IMR-90 (cell line): ENCODE results near the gene ABCC10. TPM values are rescaled to one million over a fixed set of nuclear protein-coding genes. Genes with fewer than 3 reads are reported as not detected.

Source experiments
- ATAC-seq: fragments of 200-7000 bp; cut with Tn5 transposase; 2 replicates; pipeline ENCODE4 v1.9.1; 2020; ENCODE audit warnings: low read depth, mild to moderate bottlenecking, moderate library complexity
- BruUV-seq: library from RNA; stranded (reverse); fragments of 400-500 nt; replicated peaks from 2 replicates; lab custom pipeline; 2021; lab: Mats Ljungman, UMichigan
- CTCF ChIA-PET: fragments of 300-600 bp; formaldehyde crosslinking; extraction: SDS; loops from one replicate; lab custom pipeline; 2021; ENCODE audit warnings: antibody characterized with exemption; lab: Yijun Ruan, JAX
- POLR2A ChIA-PET: fragments of 300-600 bp; sonication (Branson Sonifier 250); formaldehyde crosslinking; loops from one replicate; lab custom pipeline; 2022; ENCODE audit warnings: antibody characterized with exemption; ENCODE audit not compliant: unreplicated experiment; lab: Charles Lee
- DNase-seq: peaks from one replicate; pipeline ENCODE4 v3.0.0; 2013
- H2AFZ ChIP-seq: replicated peaks from 2 replicates; pipeline ENCODE3; 2013; ENCODE audit warnings: low read length, mild to moderate bottlenecking; ENCODE audit not compliant: poor library complexity
- H2AK5ac ChIP-seq: 2 replicates; pipeline ENCODE4 v1.6.1; 2013; ENCODE audit warnings: low read depth, low read length, inconsistent platforms
- H2AK9ac ChIP-seq: replicated peaks from 2 replicates; pipeline ENCODE3; 2013; ENCODE audit warnings: mild to moderate bottlenecking, low read depth, low read length, moderate library complexity; ENCODE audit not compliant: poor library complexity
- H2BK120ac ChIP-seq: 2 replicates; pipeline ENCODE4 v1.6.1; 2013; ENCODE audit warnings: low read depth, low read length, inconsistent platforms
- H2BK15ac ChIP-seq: 3 replicates; pipeline ENCODE4 v1.6.1; 2013; ENCODE audit warnings: low read depth, low read length, inconsistent platforms
- H2BK20ac ChIP-seq: 2 replicates; pipeline ENCODE4 v1.6.1; 2013; ENCODE audit warnings: low read depth, mild to moderate bottlenecking, inconsistent platforms, low read length, moderate library complexity
- H2BK5ac ChIP-seq: 2 replicates; pipeline ENCODE4 v1.6.1; 2013; ENCODE audit warnings: mild to moderate bottlenecking, low read depth, low read length, inconsistent platforms; ENCODE audit not compliant: poor library complexity, severe bottlenecking
- H3K14ac ChIP-seq: replicated peaks from 2 replicates; pipeline ENCODE4 v1.6.1; 2013; ENCODE audit warnings: low read depth, low read length, inconsistent platforms
- H3K18ac ChIP-seq: 2 replicates; pipeline ENCODE4 v1.6.1; 2013; ENCODE audit warnings: low read depth, low read length, control low read depth
- H3K23ac ChIP-seq: 2 replicates; pipeline ENCODE4 v1.6.1; 2013; ENCODE audit warnings: low read depth, low read length, inconsistent platforms
- H3K27ac ChIP-seq: 2 replicates; pipeline ENCODE4 v1.5.1; 2013; ENCODE audit warnings: mild to moderate bottlenecking, control low read depth, low read length; ENCODE audit not compliant: insufficient read depth
- H3K27me3 ChIP-seq: 2 replicates; pipeline ENCODE4 v1.6.1; 2013; ENCODE audit warnings: low read length; ENCODE audit not compliant: control insufficient read depth, insufficient read depth
- H3K36me3 ChIP-seq: 2 replicates; pipeline ENCODE4 v1.6.1; 2013; ENCODE audit warnings: low read length, mixed read lengths; ENCODE audit not compliant: control insufficient read depth, insufficient read depth
- H3K4ac ChIP-seq: 2 replicates; pipeline ENCODE4 v1.6.1; 2013; ENCODE audit warnings: low read depth, low read length, inconsistent platforms
- H3K4me1 ChIP-seq: 2 replicates; pipeline ENCODE4 v1.6.1; 2013; ENCODE audit warnings: low read length, mixed read lengths; ENCODE audit not compliant: control insufficient read depth, insufficient read depth
- H3K4me2 ChIP-seq: 2 replicates; pipeline ENCODE4 v1.6.1; 2013; ENCODE audit warnings: low read depth, mild to moderate bottlenecking, control low read depth, low read length, moderate library complexity
- H3K4me3 ChIP-seq: 2 replicates; pipeline ENCODE4 v1.5.1; 2013; ENCODE audit warnings: low read depth, mild to moderate bottlenecking, control low read depth, low read length, moderate library complexity; ENCODE audit not compliant: insufficient read depth
- H3K56ac ChIP-seq: 2 replicates; pipeline ENCODE4 v1.6.1; 2013; ENCODE audit warnings: low read length, inconsistent platforms; ENCODE audit not compliant: insufficient read depth; ENCODE audit errors: extremely low read depth
- H3K79me1 ChIP-seq, 2 experiments: 2 replicates each; pipeline ENCODE4 v1.6.1; 2013; ENCODE audit warnings: low read length in 2 of 2, inconsistent platforms in 1 of 2, low read depth in 1 of 2
- H3K9ac ChIP-seq: 2 replicates; pipeline ENCODE4 v1.6.1; 2013; ENCODE audit warnings: low read depth, low read length, control low read depth
- H3K9me1 ChIP-seq: 2 replicates; pipeline ENCODE4 v1.6.1; 2013; ENCODE audit warnings: low read length, inconsistent platforms; ENCODE audit not compliant: insufficient read depth
- H3K9me3 ChIP-seq: 2 replicates; pipeline ENCODE4 v1.6.1; 2013; ENCODE audit warnings: low read length; ENCODE audit not compliant: control insufficient read depth, insufficient read depth
- H4K20me1 ChIP-seq: 2 replicates; pipeline ENCODE4 v1.6.1; 2013; ENCODE audit warnings: low read length, inconsistent platforms; ENCODE audit not compliant: insufficient read depth
- H4K5ac ChIP-seq: 2 replicates; pipeline ENCODE4 v1.6.1; 2013; ENCODE audit warnings: mild to moderate bottlenecking, low read depth, low read length, control low read depth
- H4K8ac ChIP-seq, 2 experiments: 2 replicates each; pipeline ENCODE4 v1.6.1; 2013; ENCODE audit warnings: low read depth in 2 of 2, low read length in 2 of 2, control low read depth in 1 of 2, inconsistent platforms in 1 of 2
- H4K91ac ChIP-seq: 2 replicates; pipeline ENCODE4 v1.6.1; 2013; ENCODE audit warnings: low read depth, low read length, inconsistent platforms; ENCODE audit not compliant: insufficient read depth
- BHLHE40 ChIP-seq: fragments of 150-350 bp; IDR thresholded peaks from 2 replicates; pipeline ENCODE4 v1.6.1; 2016; ENCODE audit warnings: mild to moderate bottlenecking, low read depth, low read length
- CEBPB ChIP-seq: IDR thresholded peaks from 2 replicates; pipeline ENCODE4 v1.6.1; 2012; ENCODE audit warnings: low read depth, low read length, improper control_type of control experiment
- CHD1 ChIP-seq: IDR thresholded peaks from 2 replicates; pipeline ENCODE4 v1.6.1; 2012; ENCODE audit warnings: low read depth, low read length, improper control_type of control experiment
- FOS ChIP-seq: fragments of 150-350 bp; IDR thresholded peaks from 2 replicates; pipeline ENCODE4 v1.6.1; 2016; ENCODE audit warnings: low read depth, low read length
- MAFK ChIP-seq: IDR thresholded peaks from 2 replicates; pipeline ENCODE4 v1.6.1; 2012; ENCODE audit warnings: low read depth, low read length, improper control_type of control experiment
- MAZ ChIP-seq: IDR thresholded peaks from 2 replicates; pipeline ENCODE4 v1.6.1; 2012; ENCODE audit warnings: low read depth, mild to moderate bottlenecking, low read length, improper control_type of control experiment, moderate library complexity, borderline replicate concordance
- MXI1 ChIP-seq: IDR thresholded peaks from 2 replicates; pipeline ENCODE4 v1.6.1; 2012; ENCODE audit warnings: low read depth, mild to moderate bottlenecking, low read length, moderate library complexity, borderline replicate concordance
- NFE2L2 ChIP-seq: fragments of 150-350 bp; IDR thresholded peaks from 2 replicates; pipeline ENCODE4 v1.6.1; 2016; ENCODE audit warnings: low read depth, mild to moderate bottlenecking, low read length
- POLR2A ChIP-seq: IDR thresholded peaks from 2 replicates; pipeline ENCODE4 v1.6.1; 2012; ENCODE audit warnings: mild to moderate bottlenecking, low read depth, low read length
- RAD21 ChIP-seq: IDR thresholded peaks from 2 replicates; pipeline ENCODE4 v1.6.1; 2012; ENCODE audit warnings: low read length, improper control_type of control experiment
- RCOR1 ChIP-seq: IDR thresholded peaks from 2 replicates; pipeline ENCODE4 v1.6.1; 2012; ENCODE audit warnings: mild to moderate bottlenecking, low read length, improper control_type of control experiment; ENCODE audit not compliant: insufficient replicate concordance
- RFX5 ChIP-seq: IDR thresholded peaks from 2 replicates; pipeline ENCODE4 v1.8.0; 2012; ENCODE audit warnings: low read depth, mild to moderate bottlenecking, low read length, moderate library complexity
- SMC3 ChIP-seq: fragments of 150-350 bp; IDR thresholded peaks from 2 replicates; pipeline ENCODE4 v1.6.1; 2016; ENCODE audit warnings: low read depth, mild to moderate bottlenecking, antibody characterized with exemption, low read length, moderate library complexity
- WGBS, 2 experiments: methylation state at CpG; one replicate each; pipeline versions ENCODE4 v1.1.5 to v1.1.7; 2013; ENCODE audit warnings: missing lambda C conversion rate in 2 of 2; ENCODE audit not compliant: insufficient read length in 1 of 2; ENCODE audit errors: extremely low coverage in 2 of 2; 5-methylcytosine and 5-hydroxymethylcytosine counted together
- dilution Hi-C: fragments of 300-500 bp; cut with HindIII; formaldehyde crosslinking; loops from one replicate; pipeline ENCODE4 v1.14.3; 2018; ENCODE audit warnings: low sequenced_read_pairs; ENCODE audit not compliant: unreplicated experiment
- in situ Hi-C: fragments of 300-500 bp; cut with MboI; formaldehyde crosslinking; loops from 3 replicates; pipeline ENCODE4 v1.14.3; 2019; ENCODE audit warnings: low sequenced_read_pairs, inconsistent platforms, mixed read lengths
- intact Hi-C: fragments of 100-400 bp; cut with micrococcal nuclease; formaldehyde crosslinking; loops from 2 replicates; pipeline ENCODE4 v1.10.0; 2022
- polyA plus RNA-seq, 3 experiments: library from polyadenylated mRNA; depleted of rRNA; stranded (reverse); fragments of >200 nt; gene quantifications; 2 replicates each; pipeline ENCODE4 v1.2.3, GENCODE V29; 2012; ENCODE audit warnings: low replicate concordance in 1 of 3
- total RNA-seq: library from RNA; depleted of rRNA; stranded (reverse); fragments of >200 nt; gene quantifications from 2 replicates; pipeline ENCODE4 v1.2.3, GENCODE V29; 2012
- TF ChIP-seq, protein P1 (sequence below): fragments of 150-350 bp; IDR thresholded peaks from 2 replicates; pipeline ENCODE4 v1.6.1; 2017; ENCODE audit warnings: mild to moderate bottlenecking, antibody characterized with exemption, low read length, low read depth
- TF ChIP-seq, protein P2 (sequence below): fragments of 150-350 bp; IDR thresholded peaks from 2 replicates; pipeline ENCODE4 v1.6.1; 2016; ENCODE audit warnings: low read depth, mild to moderate bottlenecking, low read length, moderate library complexity, borderline replicate concordance
- TF ChIP-seq, protein P3 (sequence below): conservative IDR thresholded peaks from 2 replicates; pipeline ENCODE4 v1.5.1; 2012; ENCODE audit warnings: mild to moderate bottlenecking, low read depth, low read length, improper control_type of control experiment

The ABCC10 gene
- total and polyA plus RNA-seq, 2 of the 4 experiments (the other 2 are of a cell fraction), result 7.0 to 26.3 TPM

DNA sequence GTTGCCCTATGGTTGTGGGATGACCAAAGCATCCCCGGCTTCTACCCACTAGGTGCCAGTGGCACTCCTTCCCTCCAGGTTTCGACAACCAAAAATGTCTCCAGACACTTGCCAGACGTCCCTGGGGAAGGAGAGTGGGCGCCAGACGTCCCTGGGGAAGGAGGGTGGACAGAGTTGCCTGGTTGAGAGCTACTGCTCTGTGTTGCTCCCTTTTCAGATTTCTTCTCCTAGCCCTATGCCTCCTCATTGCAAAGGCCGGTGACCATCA, 69.7 kb downstream of the ABCC10 start:
- Histone ChIP-seq H4K8ac (peak overlapping the region in 1 of 2 experiments; percentile 63; a peak in 1 of 4 replicates), H2BK15ac (no peak overlapping the region), H2AK9ac (peak overlapping the region; percentile 80), H2BK5ac (peak overlapping the region; percentile 19), H3K4me3 (no peak overlapping the region), H3K56ac (no peak overlapping the region), H2BK20ac (no peak overlapping the region), H2BK120ac (0 out of 2 replicates have a peak overlapping the region, but pooled peaks have one; percentile 0), H3K4ac (peak overlapping the region; percentile 63), H2AK5ac (peak overlapping the region; percentile 76; the same call in 1 of the 2 replicates), H3K27me3 (no peaks in the 10 kb centered on the region), H2AFZ (no peak overlapping the region), H4K91ac (no peak overlapping the region), H3K9me1 (peaks cover 30% of the 10 kb centered on the region), H3K14ac (peak overlapping the region; percentile 17; the same call in 1 of the 2 replicates), H3K9ac (no peak overlapping the region; the same call in 1 of the 2 replicates), H3K18ac (no peak overlapping the region), H3K79me1 (peaks cover 29 to 55% of the 10 kb centered on the region in 2 experiments), H3K27ac (no peak overlapping the region), H3K36me3 (peaks cover 30% of the 10 kb centered on the region), H3K23ac (no peak overlapping the region; the same call in 1 of the 2 replicates), H4K20me1 (peaks cover 22% of the 10 kb centered on the region; the same call in 1 of the 2 replicates), H3K9me3 (no peaks in the 10 kb centered on the region), H3K4me2 (no peak overlapping the region), H3K4me1 (peaks cover 42% of the 10 kb centered on the region), H4K5ac (no peak overlapping the region; the same call in 1 of the 2 replicates)
- intact Hi-C loops, result loop anchor here (5.0 kb wide), 1 partner anchor 130 kb away; the partner anchor contains the start of gene ZNF318
- TF ChIP-seq, protein P1, sequence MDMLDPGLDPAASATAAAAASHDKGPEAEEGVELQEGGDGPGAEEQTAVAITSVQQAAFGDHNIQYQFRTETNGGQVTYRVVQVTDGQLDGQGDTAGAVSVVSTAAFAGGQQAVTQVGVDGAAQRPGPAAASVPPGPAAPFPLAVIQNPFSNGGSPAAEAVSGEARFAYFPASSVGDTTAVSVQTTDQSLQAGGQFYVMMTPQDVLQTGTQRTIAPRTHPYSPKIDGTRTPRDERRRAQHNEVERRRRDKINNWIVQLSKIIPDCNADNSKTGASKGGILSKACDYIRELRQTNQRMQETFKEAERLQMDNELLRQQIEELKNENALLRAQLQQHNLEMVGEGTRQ, result no peak
- no peak for TF ChIP-seq NFE2L2
- TF ChIP-seq MXI1, result no peak
- TF ChIP-seq, protein P2, sequence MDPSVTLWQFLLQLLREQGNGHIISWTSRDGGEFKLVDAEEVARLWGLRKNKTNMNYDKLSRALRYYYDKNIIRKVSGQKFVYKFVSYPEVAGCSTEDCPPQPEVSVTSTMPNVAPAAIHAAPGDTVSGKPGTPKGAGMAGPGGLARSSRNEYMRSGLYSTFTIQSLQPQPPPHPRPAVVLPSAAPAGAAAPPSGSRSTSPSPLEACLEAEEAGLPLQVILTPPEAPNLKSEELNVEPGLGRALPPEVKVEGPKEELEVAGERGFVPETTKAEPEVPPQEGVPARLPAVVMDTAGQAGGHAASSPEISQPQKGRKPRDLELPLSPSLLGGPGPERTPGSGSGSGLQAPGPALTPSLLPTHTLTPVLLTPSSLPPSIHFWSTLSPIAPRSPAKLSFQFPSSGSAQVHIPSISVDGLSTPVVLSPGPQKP, result no peak
- no peak for TF ChIP-seq RFX5
- TF ChIP-seq FOS, result no peak
- TF ChIP-seq SMC3, result no peak
- no peak for TF ChIP-seq CHD1
- no peak for TF ChIP-seq POLR2A
- no peak for TF ChIP-seq CEBPB
- no peak for TF ChIP-seq RAD21
- no peak for TF ChIP-seq MAZ
- TF ChIP-seq, protein P3, sequence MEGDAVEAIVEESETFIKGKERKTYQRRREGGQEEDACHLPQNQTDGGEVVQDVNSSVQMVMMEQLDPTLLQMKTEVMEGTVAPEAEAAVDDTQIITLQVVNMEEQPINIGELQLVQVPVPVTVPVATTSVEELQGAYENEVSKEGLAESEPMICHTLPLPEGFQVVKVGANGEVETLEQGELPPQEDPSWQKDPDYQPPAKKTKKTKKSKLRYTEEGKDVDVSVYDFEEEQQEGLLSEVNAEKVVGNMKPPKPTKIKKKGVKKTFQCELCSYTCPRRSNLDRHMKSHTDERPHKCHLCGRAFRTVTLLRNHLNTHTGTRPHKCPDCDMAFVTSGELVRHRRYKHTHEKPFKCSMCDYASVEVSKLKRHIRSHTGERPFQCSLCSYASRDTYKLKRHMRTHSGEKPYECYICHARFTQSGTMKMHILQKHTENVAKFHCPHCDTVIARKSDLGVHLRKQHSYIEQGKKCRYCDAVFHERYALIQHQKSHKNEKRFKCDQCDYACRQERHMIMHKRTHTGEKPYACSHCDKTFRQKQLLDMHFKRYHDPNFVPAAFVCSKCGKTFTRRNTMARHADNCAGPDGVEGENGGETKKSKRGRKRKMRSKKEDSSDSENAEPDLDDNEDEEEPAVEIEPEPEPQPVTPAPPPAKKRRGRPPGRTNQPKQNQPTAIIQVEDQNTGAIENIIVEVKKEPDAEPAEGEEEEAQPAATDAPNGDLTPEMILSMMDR, result no peak
- no peak for TF ChIP-seq RCOR1
- no peak for TF ChIP-seq BHLHE40
- no peak for TF ChIP-seq MAFK
- CTCF ChIA-PET, result interaction anchor here (0.7 to 3.3 kb wide), 3 partner anchors 10 to 22 kb away, joined by 3 to 17 read pairs (median 4); no protein-coding TSS in a partner anchor
- DNase-seq, result no peak
- dilution Hi-C loops, result no loop called here
- no peak for ATAC-seq
- BruUV-seq, result no TSS peak
- POLR2A ChIA-PET, result no interaction called here
- WGBS, 2 experiments, result 100% methylated on average over 1 of the region's 6 CpGs; no CpG with 5 or more reads in 1 of the 2 experiments
- in situ Hi-C loops, result loop anchor here (5.0 to 10.0 kb wide), 2 partner anchors 35 to 52 kb away; no protein-coding TSS in a partner anchor
